ENCODE measurements around the gene ALDH1A2. TPM values are rescaled to one million over a fixed set of nuclear protein-coding genes. Genes with fewer than 3 reads are reported as not detected.
"Not testable (repeated sequence)": the region's sequence is repeated elsewhere in the genome, so short reads cannot be mapped to it uniquely, and the experiment has no call there.

The ALDH1A2 gene
- total RNA-seq, 1 donor from 2014 or later, result 0.37 TPM

GRCh38 chr15:58019503-58020376 is 45.8 kb downstream of the ALDH1A2 start:
- Mint-ChIP-seq H3K9me3 (peaks cover 5% of the 10 kb centered on the region), H3K27me3 (peaks cover 6% of the 10 kb centered on the region), H3K27ac (no peak overlapping the region), H3K4me3 (no peak overlapping the region), H3K4me1 (no peaks in the 10 kb centered on the region), H3K36me3 (ENCODE audit: low read depth) (no peaks in the 10 kb centered on the region)
- DNase-seq, result no peak
- intact Hi-C loops (cut with micrococcal nuclease), result no loop called here

DNA sequence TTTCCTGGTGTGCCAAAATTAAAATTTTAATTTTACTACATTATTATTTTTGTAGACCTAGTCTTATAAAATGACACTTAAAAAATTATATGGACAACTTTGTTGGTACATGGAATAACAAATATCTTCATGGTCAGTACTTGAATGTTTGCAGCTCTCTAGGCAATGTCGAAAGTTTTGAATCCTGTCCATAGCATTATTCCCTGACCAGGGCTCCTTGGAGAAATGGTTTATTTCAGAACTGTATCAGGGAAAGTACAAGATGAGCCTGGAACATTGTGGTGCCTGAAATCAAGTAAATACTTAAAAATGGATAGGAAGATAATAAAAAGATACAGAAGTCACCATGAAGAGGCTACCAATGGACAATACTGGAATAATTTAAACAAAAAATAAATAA is 47.6 kb downstream of the ALDH1A2 start:
- intact Hi-C loops (cut with micrococcal nuclease), result no loop called here
- H3K4me1 Mint-ChIP-seq, result no peaks in the 10 kb centered on the region
- DNase-seq, result no peak
- no peak overlapping the region for H3K4me3 Mint-ChIP-seq
- no peak overlapping the region for H3K27ac Mint-ChIP-seq
- peaks cover 14% of the 10 kb centered on the region for H3K27me3 Mint-ChIP-seq
- H3K36me3 Mint-ChIP-seq (ENCODE audit: low read depth), result no peaks in the 10 kb centered on the region
- peaks cover 5% of the 10 kb centered on the region for H3K9me3 Mint-ChIP-seq

- Mint-ChIP-seq H3K27me3 (peaks cover 19% of the 10 kb centered on the region), H3K4me3 (no peak overlapping the region), H3K27ac (no peak overlapping the region), H3K9me3 (no peaks in the 10 kb centered on the region), H3K4me1 (no peaks in the 10 kb centered on the region), H3K36me3 (ENCODE audit: low read depth) (no peaks in the 10 kb centered on the region)
- no peak for DNase-seq
- intact Hi-C loops (cut with micrococcal nuclease), result no loop called here
Measured at GRCh38 chr15:58016581-58017175, 48.8 kb downstream of the ALDH1A2 start.

DNA sequence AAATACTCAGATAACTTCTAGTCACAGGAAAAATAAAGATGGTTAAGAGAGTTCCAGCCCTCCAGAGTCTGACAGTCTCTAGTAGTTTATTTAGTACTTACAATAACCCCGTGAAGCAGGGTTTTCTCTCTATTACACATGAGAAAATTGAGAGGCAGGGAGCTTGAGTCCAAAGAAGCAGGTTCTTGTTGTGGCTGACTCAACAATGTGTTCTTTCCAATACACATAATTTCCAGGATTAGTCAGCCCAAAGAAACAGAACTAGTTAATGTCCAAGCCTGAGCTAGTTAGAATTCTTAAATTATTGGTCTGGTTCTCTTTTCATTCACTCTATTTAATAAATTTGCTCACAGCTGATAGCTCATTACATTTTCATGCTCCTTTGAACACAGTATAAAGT is 49.9 kb downstream of the ALDH1A2 start:
- DNase-seq, result no peak
- peaks cover 20% of the 10 kb centered on the region for H3K27me3 Mint-ChIP-seq
- no peak overlapping the region for H3K4me3 Mint-ChIP-seq
- intact Hi-C loops (cut with micrococcal nuclease), result no loop called here
- no peaks in the 10 kb centered on the region for H3K4me1 Mint-ChIP-seq
- no peaks in the 10 kb centered on the region for H3K36me3 Mint-ChIP-seq (ENCODE audit: low read depth)
- H3K27ac Mint-ChIP-seq, result no peak overlapping the region
- no peaks in the 10 kb centered on the region for H3K9me3 Mint-ChIP-seq

DNA sequence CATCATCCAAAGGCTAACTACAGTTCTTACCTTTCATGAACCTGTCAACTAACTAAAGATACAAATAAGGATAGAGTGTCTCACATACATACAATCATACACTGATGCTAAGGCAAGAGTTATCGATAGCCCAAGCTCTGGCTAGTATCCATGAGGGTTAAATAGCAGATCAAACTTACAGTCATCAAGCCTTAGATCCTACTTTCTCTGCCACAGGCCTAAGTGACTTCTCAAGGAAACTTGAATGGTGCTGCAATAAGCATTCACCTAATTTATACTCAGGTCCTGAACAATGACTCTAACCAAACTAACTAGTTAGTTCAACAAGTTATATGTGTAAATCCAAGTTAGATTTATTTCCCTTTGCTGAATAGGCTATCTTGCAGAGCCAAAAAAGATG is 51.0 kb downstream of the ALDH1A2 start:
- Mint-ChIP-seq H3K4me3 (no peak overlapping the region), H3K36me3 (ENCODE audit: low read depth) (no peaks in the 10 kb centered on the region), H3K27me3 (peaks cover 26% of the 10 kb centered on the region), H3K27ac (no peak overlapping the region), H3K4me1 (no peaks in the 10 kb centered on the region), H3K9me3 (no peaks in the 10 kb centered on the region)
- DNase-seq, result no peak
- intact Hi-C loops (cut with micrococcal nuclease), result no loop called here

GRCh38 chr15:58014040-58014439 is 51.5 kb downstream of the ALDH1A2 start:
- no peak overlapping the region for H3K27ac Mint-ChIP-seq
- intact Hi-C loops (cut with micrococcal nuclease), result no loop called here
- no peak for DNase-seq
- peaks cover 30% of the 10 kb centered on the region for H3K27me3 Mint-ChIP-seq
- no peaks in the 10 kb centered on the region for H3K4me1 Mint-ChIP-seq
- H3K4me3 Mint-ChIP-seq, result no peak overlapping the region
- H3K9me3 Mint-ChIP-seq, result no peaks in the 10 kb centered on the region
- H3K36me3 Mint-ChIP-seq (ENCODE audit: low read depth), result no peaks in the 10 kb centered on the region

DNA sequence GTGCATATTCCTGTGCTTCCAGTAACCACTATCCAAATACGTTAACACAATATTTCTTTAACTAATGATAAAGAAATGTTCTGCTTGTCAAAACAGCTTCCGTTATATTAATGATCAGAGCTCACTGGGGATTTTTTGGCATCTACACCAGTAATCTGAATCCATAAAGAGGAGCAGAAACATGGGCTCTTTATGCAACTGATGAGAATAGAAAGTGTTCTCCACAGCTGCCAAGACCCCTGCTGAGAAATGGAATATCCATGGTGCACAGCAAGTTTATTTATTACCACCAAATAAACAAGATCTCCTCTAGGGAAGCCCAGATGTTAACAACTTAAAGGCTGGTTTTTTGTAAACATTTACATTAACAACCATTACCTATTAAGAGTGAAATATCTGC is 54.5 kb downstream of the ALDH1A2 start:
- intact Hi-C loops (cut with micrococcal nuclease), result no loop called here
- Mint-ChIP-seq H3K27me3 (peaks cover 29% of the 10 kb centered on the region), H3K36me3 (ENCODE audit: low read depth) (no peaks in the 10 kb centered on the region), H3K4me3 (no peak overlapping the region), H3K27ac (no peak overlapping the region), H3K4me1 (no peaks in the 10 kb centered on the region), H3K9me3 (no peaks in the 10 kb centered on the region)
- DNase-seq, result no peak

DNA sequence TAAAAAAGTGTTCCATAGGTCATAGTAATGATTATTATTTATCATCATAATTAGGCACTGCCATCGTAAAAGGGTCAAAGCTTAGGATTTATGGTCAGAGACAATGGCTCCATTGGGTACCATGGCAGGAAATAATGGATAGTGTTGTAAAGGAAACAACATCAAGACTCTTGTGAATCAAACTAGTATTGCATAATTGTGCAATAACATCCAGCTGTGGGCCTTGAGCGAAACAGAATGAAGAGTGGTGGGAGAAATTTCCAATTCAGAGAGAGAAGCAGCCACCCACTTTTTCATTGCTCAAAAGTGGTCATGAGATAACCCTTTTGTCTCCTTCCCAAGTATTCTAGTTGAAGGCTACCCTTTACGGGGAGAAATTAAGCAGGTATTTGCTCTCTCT is 61.7 kb downstream of the ALDH1A2 start:
- intact Hi-C loops (cut with micrococcal nuclease), result no loop called here
- Mint-ChIP-seq H3K4me1 (no peaks in the 10 kb centered on the region), H3K4me3 (no peak overlapping the region), H3K36me3 (ENCODE audit: low read depth) (no peaks in the 10 kb centered on the region), H3K9me3 (no peaks in the 10 kb centered on the region), H3K27ac (no peak overlapping the region), H3K27me3 (peaks cover 24% of the 10 kb centered on the region)
- no peak for DNase-seq

DNA sequence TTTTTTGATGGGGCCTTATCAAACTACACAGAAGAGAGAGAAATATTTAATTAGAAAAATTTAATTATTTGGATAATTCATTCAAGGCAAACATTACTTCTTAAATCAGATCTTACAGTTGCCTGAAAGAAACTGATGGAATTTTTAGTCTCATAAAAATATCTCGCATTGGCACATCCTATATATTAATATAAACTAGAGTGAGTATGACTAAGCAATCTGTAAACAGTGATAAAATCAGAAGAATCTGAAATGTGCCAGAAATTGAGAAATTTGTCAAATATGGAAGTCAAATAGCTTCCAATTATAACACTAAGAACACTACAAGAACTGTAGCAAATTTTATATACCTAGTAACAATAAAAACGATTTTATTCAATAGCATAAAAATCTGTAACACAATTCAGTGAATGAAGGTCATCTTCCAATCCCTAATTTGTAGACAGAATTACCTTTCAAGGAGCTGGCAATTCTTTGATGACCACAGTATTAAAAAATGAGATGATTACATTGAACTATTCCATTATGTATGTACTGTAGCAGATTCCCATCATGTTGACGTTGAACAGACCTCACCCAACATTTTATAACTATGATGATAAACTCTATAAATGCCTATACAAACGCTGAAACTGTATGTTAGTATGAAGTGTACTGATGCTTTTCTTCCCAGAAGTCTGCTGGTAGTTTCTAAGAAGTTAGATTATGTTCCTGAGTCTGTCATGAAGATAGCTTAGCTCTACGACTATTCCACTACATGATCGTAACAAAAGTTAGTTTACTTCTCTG is 63.0 kb downstream of the ALDH1A2 start:
- intact Hi-C loops (cut with micrococcal nuclease), result no loop called here
- H3K27me3 Mint-ChIP-seq, result peaks cover 29% of the 10 kb centered on the region
- no peaks in the 10 kb centered on the region for H3K9me3 Mint-ChIP-seq
- no peak for DNase-seq
- H3K4me1 Mint-ChIP-seq, result no peaks in the 10 kb centered on the region
- H3K27ac Mint-ChIP-seq, result no peak overlapping the region
- no peak overlapping the region for H3K4me3 Mint-ChIP-seq
- no peaks in the 10 kb centered on the region for H3K36me3 Mint-ChIP-seq (ENCODE audit: low read depth)

GRCh38 chr15:57999699-58000098 is 65.8 kb downstream of the ALDH1A2 start:
- H3K27ac Mint-ChIP-seq; intact Hi-C loops (cut with micrococcal nuclease); H3K4me1 Mint-ChIP-seq; H3K36me3 Mint-ChIP-seq (ENCODE audit: low read depth); H3K4me3 Mint-ChIP-seq; H3K9me3 Mint-ChIP-seq; DNase-seq: not testable (repeated sequence)
- H3K27me3 Mint-ChIP-seq, result peaks cover 35% of the 10 kb centered on the region

- intact Hi-C loops (cut with micrococcal nuclease), result no loop called here
- Mint-ChIP-seq H3K4me1 (no peaks in the 10 kb centered on the region), H3K36me3 (ENCODE audit: low read depth) (no peaks in the 10 kb centered on the region), H3K4me3 (no peak overlapping the region), H3K27ac (no peak overlapping the region), H3K27me3 (peaks cover 40% of the 10 kb centered on the region), H3K9me3 (no peaks in the 10 kb centered on the region)
- no peak for DNase-seq
Measured at GRCh38 chr15:57996561-57996960, 69.0 kb downstream of the ALDH1A2 start.

GRCh38 chr15:57994221-57995049 is 71.1 kb downstream of the ALDH1A2 start:
- intact Hi-C loops (cut with micrococcal nuclease), result no loop called here
- no peak for DNase-seq
- Mint-ChIP-seq H3K27ac (no peak overlapping the region), H3K27me3 (peaks cover 36% of the 10 kb centered on the region), H3K4me1 (no peaks in the 10 kb centered on the region), H3K36me3 (ENCODE audit: low read depth) (no peaks in the 10 kb centered on the region), H3K9me3 (no peaks in the 10 kb centered on the region), H3K4me3 (no peak overlapping the region)

- Mint-ChIP-seq H3K27me3 (peaks cover 32% of the 10 kb centered on the region), H3K36me3 (ENCODE audit: low read depth) (no peaks in the 10 kb centered on the region), H3K9me3 (no peaks in the 10 kb centered on the region), H3K4me3 (no peak overlapping the region), H3K4me1 (no peaks in the 10 kb centered on the region), H3K27ac (no peak overlapping the region)
- no peak for DNase-seq
- intact Hi-C loops (cut with micrococcal nuclease), result no loop called here
Measured at GRCh38 chr15:57993409-57994145, 71.9 kb downstream of the ALDH1A2 start.
